ENCODE data around the gene IFITM1. TPM values are rescaled to one million over a fixed set of nuclear protein-coding genes. Genes with fewer than 3 reads are reported as not detected.
A peak's percentile ranks its signal among the peaks of the same experiment; 100 is the strongest.

IFITM1 gene
- polyA plus RNA-seq, 1 donor from 2014 or later, result 0.35 TPM

DNA sequence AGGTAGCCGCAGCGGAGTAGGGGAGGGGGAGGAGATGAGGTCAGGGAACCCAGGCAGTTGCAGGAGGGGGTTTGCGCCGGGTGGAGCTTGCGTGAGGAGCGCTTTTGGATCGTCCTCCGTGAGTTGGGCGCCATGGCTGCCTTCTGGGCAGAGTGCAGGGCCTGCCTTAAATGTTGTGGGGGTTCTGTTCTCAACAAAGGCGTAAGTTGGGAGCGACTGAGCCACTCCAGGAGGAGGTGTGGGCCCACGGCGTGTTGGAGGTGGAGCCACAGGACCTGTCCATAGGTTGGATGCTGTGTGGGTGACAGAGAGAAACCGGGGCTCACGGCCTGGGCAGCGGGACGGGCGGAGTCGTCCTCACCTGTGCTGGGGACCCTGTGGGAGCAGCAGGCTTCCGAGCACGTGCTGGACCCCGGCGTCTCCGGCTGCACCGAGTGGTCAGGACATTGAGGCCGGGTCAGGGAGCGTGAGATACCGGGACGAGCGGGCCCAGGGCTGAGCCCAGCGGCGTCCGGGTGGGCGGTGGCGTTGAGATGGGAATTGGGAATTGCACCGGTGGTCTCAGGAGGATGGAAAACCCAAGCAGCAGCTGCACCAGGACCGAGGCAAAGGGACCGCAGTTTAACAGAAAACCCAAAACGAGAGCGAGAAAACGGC is 25.9 kb upstream of the IFITM1 start:
- no peak overlapping the region for H3K27ac ChIP-seq (ENCODE audit: low read length)
- H3K9me3 ChIP-seq (ENCODE audit: low read length), result no peaks in the 10 kb centered on the region
- no peaks in the 10 kb centered on the region for H3K9me2 ChIP-seq (ENCODE audit: insufficient read depth, low read length)
- H3F3A ChIP-seq (ENCODE audit: insufficient read depth, low read length, poor library complexity, severe bottlenecking), result no peaks in the 10 kb centered on the region
- no peaks in the 10 kb centered on the region for H3K36me3 ChIP-seq (ENCODE audit: insufficient read depth, low read length)
- TF ChIP-seq, protein P1, sequence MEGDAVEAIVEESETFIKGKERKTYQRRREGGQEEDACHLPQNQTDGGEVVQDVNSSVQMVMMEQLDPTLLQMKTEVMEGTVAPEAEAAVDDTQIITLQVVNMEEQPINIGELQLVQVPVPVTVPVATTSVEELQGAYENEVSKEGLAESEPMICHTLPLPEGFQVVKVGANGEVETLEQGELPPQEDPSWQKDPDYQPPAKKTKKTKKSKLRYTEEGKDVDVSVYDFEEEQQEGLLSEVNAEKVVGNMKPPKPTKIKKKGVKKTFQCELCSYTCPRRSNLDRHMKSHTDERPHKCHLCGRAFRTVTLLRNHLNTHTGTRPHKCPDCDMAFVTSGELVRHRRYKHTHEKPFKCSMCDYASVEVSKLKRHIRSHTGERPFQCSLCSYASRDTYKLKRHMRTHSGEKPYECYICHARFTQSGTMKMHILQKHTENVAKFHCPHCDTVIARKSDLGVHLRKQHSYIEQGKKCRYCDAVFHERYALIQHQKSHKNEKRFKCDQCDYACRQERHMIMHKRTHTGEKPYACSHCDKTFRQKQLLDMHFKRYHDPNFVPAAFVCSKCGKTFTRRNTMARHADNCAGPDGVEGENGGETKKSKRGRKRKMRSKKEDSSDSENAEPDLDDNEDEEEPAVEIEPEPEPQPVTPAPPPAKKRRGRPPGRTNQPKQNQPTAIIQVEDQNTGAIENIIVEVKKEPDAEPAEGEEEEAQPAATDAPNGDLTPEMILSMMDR (IDR thresholded peaks at IDR 0.05; ENCODE audit: poor library complexity, severe bottlenecking), result no peak
- TF ChIP-seq SMC3 (conservative IDR thresholded peaks at IDR 0.05; ENCODE audit: poor library complexity) (no peak), POLR2AphosphoS5 (IDR thresholded peaks at IDR 0.05) (no peak), TAF1 (IDR thresholded peaks at IDR 0.05; ENCODE audit: low read depth) (no peak), EP300 (conservative IDR thresholded peaks at IDR 0.05; ENCODE audit: poor library complexity, severe bottlenecking) (no peak), RAD21 (conservative IDR thresholded peaks at IDR 0.05) (no peak), EZH2 (IDR thresholded peaks at IDR 0.05; ENCODE audit: borderline replicate concordance, insufficient read depth, low read length, poor library complexity, severe bottlenecking) (no peak), MXI1 (conservative IDR thresholded peaks at IDR 0.05; ENCODE audit: poor library complexity, severe bottlenecking) (no peak)
- TF ChIP-seq, protein P2, sequence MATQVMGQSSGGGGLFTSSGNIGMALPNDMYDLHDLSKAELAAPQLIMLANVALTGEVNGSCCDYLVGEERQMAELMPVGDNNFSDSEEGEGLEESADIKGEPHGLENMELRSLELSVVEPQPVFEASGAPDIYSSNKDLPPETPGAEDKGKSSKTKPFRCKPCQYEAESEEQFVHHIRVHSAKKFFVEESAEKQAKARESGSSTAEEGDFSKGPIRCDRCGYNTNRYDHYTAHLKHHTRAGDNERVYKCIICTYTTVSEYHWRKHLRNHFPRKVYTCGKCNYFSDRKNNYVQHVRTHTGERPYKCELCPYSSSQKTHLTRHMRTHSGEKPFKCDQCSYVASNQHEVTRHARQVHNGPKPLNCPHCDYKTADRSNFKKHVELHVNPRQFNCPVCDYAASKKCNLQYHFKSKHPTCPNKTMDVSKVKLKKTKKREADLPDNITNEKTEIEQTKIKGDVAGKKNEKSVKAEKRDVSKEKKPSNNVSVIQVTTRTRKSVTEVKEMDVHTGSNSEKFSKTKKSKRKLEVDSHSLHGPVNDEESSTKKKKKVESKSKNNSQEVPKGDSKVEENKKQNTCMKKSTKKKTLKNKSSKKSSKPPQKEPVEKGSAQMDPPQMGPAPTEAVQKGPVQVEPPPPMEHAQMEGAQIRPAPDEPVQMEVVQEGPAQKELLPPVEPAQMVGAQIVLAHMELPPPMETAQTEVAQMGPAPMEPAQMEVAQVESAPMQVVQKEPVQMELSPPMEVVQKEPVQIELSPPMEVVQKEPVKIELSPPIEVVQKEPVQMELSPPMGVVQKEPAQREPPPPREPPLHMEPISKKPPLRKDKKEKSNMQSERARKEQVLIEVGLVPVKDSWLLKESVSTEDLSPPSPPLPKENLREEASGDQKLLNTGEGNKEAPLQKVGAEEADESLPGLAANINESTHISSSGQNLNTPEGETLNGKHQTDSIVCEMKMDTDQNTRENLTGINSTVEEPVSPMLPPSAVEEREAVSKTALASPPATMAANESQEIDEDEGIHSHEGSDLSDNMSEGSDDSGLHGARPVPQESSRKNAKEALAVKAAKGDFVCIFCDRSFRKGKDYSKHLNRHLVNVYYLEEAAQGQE (IDR thresholded peaks at IDR 0.05; ENCODE audit: borderline replicate concordance), result no peak
- peak overlapping the region; percentile 20 for H3K9ac ChIP-seq (ENCODE audit: low read length)
- no peaks in the 10 kb centered on the region for H4K20me1 ChIP-seq (ENCODE audit: insufficient read depth)
- H2AFZ ChIP-seq (ENCODE audit: low read depth, low read length), result no peak overlapping the region
- no peaks in the 10 kb centered on the region for H3K79me2 ChIP-seq (replicated peaks; ENCODE audit: insufficient read depth, low read length)
- peak overlapping the region; percentile 55 for H3K4me3 ChIP-seq (ENCODE audit: low read length)
- peaks cover 19% of the 10 kb centered on the region for H3K27me3 ChIP-seq (ENCODE audit: insufficient read depth, low read depth, low read length)
- H3K4me2 ChIP-seq (ENCODE audit: low read length), result no peak overlapping the region

DNA sequence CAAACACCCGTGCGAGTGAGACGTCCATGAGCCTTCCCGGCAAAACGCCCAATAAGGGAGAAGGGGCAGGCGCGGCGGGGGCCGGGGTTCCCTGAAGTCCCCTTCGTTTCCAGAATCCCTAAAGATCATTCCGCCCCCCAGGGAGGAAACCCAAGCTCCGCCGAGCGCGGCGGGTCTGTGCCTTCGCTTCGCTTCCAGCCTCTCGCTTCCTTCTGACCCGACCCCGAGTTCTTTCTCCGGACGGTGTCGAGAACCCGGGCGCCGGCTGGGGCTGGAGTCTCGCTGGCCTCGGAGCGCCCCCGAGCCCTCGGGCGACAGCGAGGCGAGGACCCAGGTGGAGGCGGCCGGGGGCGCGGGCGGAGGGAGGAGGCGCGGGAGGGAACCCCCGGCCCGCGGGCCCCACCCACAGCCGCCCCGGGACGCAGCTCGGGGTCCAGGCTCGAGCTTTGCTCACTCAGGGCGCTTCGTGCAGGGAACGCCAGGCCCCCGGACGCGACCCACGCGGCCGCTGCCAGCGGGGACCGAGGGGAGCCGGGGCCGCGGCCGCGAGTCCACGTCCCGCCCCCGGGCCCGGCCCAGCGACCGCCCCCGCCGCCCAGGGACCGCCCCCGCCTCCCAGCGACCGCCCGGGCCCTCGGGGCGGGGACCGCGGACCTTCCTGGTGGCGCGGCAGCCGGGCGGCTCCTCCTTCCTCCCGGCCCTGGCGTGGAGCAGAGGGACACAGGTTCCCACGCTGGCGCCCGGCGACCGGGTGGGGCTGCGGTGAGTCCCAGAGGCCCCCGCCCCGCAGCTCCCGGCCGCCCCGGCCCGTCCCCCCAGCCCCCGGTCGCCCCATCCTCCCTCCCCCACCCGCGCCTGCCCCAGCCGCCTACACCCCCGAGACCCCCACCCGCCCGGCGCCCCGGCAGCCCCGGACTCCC is 25.1 kb upstream of the IFITM1 start, which contains the start of gene PGGHG:
TSS of gene PGGHG (plus strand) at position 649 of the 920 bp plus-strand sequence. CDS start 691 bp downstream, outside the sequence.
- no peak within 1 kb of the TSS for H3K4me2 ChIP-seq (ENCODE audit: low read length)
- no peak for TF ChIP-seq EP300 (conservative IDR thresholded peaks at IDR 0.05; ENCODE audit: poor library complexity, severe bottlenecking)
- TF ChIP-seq POLR2AphosphoS5 (IDR thresholded peaks at IDR 0.05), result no peak
- no peak for TF ChIP-seq EZH2 (IDR thresholded peaks at IDR 0.05; ENCODE audit: borderline replicate concordance, insufficient read depth, low read length, poor library complexity, severe bottlenecking)
- TF ChIP-seq SMC3 (conservative IDR thresholded peaks at IDR 0.05; ENCODE audit: poor library complexity), result no peak
- TF ChIP-seq, protein P1 (IDR thresholded peaks at IDR 0.05; ENCODE audit: poor library complexity, severe bottlenecking), result no peak
- no peak for TF ChIP-seq RAD21 (conservative IDR thresholded peaks at IDR 0.05)
- TF ChIP-seq, protein P2 (IDR thresholded peaks at IDR 0.05; ENCODE audit: borderline replicate concordance), result no peak
- TF ChIP-seq TAF1 (IDR thresholded peaks at IDR 0.05; ENCODE audit: low read depth), result no peak
- TF ChIP-seq MXI1 (conservative IDR thresholded peaks at IDR 0.05; ENCODE audit: poor library complexity, severe bottlenecking), result no peak
- H3K9me3 ChIP-seq (ENCODE audit: low read length), result no peaks in the 10 kb centered on the region
- no peaks in the 10 kb centered on the region for H4K20me1 ChIP-seq (ENCODE audit: insufficient read depth)
- peaks cover 19% of the 10 kb centered on the region for H3K27me3 ChIP-seq (ENCODE audit: insufficient read depth, low read depth, low read length)
- H3K4me3 ChIP-seq (ENCODE audit: low read length), result peak within 1 kb of the TSS; percentile 55
- H3K9ac ChIP-seq (ENCODE audit: low read length), result peak within 1 kb of the TSS; percentile 20
- no peaks in the 10 kb centered on the region for H3F3A ChIP-seq (ENCODE audit: insufficient read depth, low read length, poor library complexity, severe bottlenecking)
- no peaks in the 10 kb centered on the region for H3K79me2 ChIP-seq (replicated peaks; ENCODE audit: insufficient read depth, low read length)
- no peak within 1 kb of the TSS for H3K27ac ChIP-seq (ENCODE audit: low read length)
- H2AFZ ChIP-seq (ENCODE audit: low read depth, low read length), result no peak within 1 kb of the TSS
- H3K9me2 ChIP-seq (ENCODE audit: insufficient read depth, low read length), result no peaks in the 10 kb centered on the region
- no peaks in the 10 kb centered on the region for H3K36me3 ChIP-seq (ENCODE audit: insufficient read depth, low read length)

Data from neural cell (in vitro differentiated cells).